SK-N-MC (cell line): ENCODE measurements around the gene ALPL.

Experiments
- EZH2 ChIP-seq: fragments of 200-600 bp; sonication (generic); IDR thresholded peaks from one replicate; pipeline ENCODE4 v1.6.1; 2017; ENCODE audit warnings: antibody characterized with exemption
- FOXP2 ChIP-seq: optimal IDR thresholded peaks from 2 replicates; pipeline ENCODE3; 2011; ENCODE audit warnings: mild to moderate bottlenecking, moderate library complexity; ENCODE audit not compliant: insufficient read depth; ENCODE audit errors: extremely low read length, control extremely low read depth

DNA sequence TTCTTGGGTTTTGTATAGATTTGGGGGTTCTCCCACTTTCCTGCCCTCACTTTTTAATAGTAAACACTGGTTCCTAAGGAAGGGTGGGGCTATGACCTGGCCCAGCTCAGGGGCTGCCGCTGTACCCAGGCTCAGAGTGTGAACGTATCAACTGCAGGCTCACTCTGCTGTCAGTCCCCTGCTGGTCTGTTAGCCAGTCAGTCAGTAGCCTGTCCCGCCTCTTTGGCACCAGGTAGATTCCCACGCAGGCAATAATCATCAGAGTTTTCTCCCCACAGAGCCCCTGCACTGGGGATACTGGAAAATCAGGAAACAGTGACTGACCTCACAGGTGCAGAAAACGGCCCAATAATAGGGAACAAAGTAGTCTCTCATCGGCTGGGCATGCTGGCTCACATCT is 15.0 kb upstream of the ALPL start:
- TF ChIP-seq FOXP2 (no peak), EZH2 (no peak)
